GM18870 (cell line): Measurements from ENCODE around the gene ALDH5A1.
"Not testable (repeated sequence)": the region's sequence is repeated elsewhere in the genome, so short reads cannot be mapped to it uniquely, and the experiment has no call there.

ENCODE experiments used
- ATAC-seq: cut with Tn5 transposase; IDR thresholded peaks from one replicate; pipeline ENCODE4 v1.9.1; 2021; ENCODE audit warnings: moderate library complexity; ENCODE audit not compliant: unreplicated experiment

Gene ALDH5A1

DNA sequence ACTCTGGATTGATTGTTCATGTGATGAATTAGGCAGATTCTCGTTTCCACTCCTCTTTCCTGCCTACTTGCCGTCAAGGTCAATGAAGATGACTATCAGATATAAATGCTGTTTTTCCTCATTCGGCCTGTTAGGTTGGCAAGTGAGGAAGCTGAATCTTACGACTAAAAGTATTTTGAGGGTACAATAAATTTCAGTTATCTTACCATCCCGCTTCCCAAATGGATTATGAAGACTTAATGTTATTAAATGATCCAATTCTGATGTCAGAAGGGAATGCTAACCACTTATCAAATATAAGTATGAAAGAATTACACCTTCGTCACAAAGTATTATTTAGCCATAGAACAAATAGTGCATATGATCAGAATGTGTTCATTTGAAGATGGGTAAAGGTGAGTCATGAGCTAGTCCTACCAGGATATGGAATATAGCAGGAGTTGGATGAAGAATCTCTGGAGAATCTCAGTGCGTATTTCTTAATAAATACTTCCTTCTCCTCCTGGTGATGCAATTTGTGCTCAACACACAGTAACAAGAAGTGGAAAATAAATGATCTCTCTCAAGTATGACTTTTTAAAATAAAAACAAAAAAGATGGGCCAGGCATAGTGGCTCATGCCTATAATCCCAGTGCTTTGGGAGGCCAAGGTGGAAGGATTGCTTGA lies 10.0 kb upstream of the ALDH5A1 start:
- no peak for ATAC-seq

DNA sequence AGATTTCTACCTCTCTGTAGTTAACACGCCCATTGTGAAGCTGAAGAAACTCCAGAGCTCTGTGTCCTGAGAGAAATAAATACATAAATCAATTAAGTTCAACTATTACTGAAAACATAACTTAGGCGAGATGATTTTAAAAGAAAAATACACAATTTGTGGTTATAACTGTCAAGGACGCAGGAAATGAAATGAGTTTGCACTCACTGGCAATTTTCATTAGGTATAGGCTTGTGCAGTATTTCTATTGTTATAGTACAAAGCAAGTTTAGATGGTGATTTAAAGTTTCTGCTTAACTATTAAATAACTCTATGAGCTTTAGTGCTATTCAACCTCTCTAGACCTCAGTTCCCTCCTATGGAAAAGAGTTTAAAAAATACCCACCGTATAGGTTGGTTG lies 8.7 kb upstream of the ALDH5A1 start:
- no peak for ATAC-seq

DNA sequence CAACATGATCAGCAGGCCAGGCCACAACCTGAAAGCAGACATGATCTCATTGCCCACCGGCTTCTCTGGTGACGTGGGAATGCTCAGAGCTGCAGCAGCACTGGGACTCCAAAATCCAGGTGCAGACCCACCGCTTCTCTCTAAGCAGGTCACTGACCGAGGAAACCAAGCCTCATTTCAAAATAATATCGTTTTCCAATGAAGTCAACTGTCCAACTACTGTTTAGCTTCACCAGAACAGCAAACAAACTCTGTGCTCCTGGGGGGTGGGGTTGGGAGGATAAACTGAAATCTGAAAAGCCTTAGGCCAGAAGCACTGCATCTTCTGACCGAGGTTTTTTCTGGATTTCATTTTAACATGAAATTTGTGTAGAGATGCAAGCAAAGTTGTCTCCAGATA lies 5.3 kb upstream of the ALDH5A1 start, which contains the start of gene GPLD1:
Gene GPLD1, minus strand, starts transcription at position 109 of the 400 bp plus-strand sequence. Its CDS starts 67 bp downstream, at position 42.
- ATAC-seq = no peak

DNA sequence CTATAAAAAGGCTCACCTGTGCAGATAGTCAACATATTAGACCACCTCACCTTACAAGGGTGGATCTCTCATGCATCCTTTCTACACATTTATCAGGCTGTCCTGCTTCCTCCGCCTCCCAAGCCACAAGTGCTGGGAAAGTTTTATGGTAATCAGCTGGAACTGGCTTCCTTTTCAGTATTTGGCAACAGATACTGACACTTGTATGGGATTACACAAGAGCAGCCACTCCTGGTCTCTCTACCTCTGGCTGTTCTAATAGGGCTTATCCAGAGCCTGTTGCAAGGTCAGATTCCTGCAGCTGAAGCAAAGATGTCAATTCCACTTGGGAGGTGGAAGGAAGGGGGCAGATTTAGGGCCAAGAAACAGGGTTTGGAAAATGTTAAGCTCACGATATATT lies 4.9 kb upstream of the ALDH5A1 start:
- ATAC-seq = no peak

DNA sequence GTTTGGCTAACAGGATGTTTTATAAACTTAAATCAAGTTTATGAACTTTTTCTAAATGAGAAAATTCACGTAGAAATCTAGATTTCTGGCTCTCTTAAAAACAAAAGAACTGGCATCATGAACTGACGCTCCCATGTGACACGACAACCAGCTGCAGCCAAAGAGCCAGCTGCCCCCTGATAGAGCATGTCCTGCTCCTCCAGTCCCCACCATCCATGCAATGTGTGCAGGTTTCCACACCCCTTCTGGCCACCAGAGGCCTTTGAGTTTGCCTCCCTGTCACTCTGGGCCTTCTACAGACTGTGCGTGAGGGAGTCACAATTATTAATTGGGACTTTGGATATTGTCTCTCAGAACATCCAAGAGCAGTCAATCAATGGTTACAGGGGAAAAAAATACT lies 3.8 kb upstream of the ALDH5A1 start:
- ATAC-seq = no peak

DNA sequence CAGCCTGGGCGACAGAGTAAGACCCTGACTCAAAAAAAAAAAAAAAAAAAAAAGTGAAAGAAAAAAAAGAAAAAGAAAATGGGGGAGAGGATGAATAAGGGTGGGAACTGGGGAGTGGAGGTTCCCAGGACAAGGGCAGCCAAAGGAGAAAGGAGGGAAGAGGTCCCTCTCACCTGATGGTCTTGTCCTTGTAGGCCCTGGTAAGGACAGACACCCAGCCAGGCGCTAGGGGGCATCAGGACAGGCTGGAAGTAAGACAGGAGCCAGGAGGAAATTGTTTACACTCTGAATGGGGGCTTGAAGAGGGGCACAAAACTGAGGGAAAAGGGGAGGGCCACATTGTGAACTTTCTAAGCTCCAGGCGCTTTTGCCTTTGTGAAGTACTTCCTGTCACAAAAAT lies 2.3 kb upstream of the ALDH5A1 start:
- no peak for ATAC-seq

DNA sequence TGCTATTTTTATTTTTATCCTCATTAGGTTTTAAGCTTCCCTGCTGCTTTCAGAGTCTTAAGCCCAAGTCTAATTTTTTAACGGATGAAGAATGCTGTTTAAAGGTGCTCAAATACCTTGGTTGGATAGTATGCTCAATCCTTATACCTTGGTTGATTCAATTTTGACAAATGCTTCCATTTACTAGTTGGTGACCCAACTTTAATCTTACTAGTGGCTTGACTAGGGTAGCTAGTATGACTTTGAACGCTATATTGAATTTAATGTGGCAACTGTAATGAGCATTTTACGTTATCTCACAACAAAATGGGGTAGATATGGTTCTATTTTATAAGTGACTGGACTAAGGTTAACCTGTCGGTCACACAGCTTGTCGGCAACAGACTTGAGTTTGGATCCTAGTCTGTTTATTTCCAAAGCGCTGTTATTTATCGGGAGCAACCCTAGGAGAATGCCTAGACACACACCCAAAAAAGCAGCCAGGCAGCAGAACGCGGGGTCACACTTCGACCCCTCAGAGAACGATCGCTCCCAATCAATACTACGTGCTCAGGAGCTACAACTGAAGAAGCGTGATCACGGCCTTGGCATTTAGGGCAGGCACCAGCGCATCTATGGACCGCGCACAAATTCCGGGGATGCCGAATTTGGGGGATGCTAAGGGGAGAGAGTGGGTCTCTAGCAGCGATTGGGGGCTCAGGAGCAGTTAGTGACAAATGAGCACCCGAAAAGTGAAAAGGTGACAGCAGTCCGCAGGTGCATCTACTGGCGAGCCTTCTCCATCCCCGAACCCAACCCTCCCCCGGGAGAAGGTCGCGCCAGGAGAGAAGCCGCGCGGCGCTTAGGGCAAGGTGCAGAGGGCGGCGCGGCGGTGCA lies 586 bp upstream of the ALDH5A1 start:
- ATAC-seq = peak; percentile 13

DNA sequence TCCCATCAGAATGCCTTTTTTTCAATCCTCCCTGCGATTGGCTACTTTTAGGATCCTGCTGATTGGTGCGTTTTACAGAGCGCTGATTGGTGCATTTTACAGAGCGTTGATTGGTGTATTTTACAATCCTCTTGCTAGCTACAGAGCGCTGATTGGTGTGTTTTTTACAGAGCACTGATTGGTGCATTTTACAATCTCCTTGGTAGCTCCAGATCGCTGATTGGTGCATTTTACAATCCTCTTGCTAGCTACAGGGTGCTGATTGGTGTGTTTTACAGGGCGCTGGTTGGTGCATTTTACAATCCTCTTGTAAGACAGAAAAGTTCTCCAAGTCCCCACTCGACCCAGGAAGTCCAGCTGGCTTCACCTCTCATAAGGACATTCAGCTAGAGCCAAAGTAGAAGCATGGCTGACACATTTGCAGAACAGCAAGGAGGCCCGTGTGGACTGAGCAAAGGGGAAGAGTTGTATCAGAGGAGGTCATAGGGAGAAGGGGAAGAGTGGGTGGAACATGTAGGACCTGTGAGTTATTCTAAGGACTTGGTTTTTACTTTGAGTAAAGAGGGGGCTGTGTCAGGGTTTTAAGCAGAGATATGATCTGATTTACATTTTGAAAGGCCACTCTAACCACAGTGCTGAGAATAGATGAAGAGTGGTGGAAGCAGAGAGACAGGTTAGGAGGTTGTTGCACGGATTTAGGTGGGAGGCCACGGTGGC lies 2.6 kb downstream of the ALDH5A1 start:
- ATAC-seq = no peak

DNA sequence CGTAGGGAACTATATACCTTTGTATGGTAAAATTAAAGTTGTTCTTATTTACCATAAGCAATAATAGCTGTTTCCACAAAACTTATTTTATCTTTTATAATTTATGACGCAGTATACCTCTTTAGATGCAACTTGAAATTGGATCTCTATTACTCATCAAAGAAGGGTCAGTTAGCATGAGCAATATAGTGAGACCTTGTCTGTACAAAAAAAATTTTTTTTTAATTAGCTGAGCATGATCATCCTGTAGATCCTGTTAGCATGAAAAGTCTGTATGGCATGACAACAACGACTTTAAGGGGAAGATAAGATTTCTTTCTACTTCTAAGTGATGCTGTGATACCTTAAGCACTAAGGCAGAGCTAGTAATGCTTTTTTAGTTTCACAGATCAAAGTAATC lies 5.9 kb downstream of the ALDH5A1 start:
- ATAC-seq = no peak

DNA sequence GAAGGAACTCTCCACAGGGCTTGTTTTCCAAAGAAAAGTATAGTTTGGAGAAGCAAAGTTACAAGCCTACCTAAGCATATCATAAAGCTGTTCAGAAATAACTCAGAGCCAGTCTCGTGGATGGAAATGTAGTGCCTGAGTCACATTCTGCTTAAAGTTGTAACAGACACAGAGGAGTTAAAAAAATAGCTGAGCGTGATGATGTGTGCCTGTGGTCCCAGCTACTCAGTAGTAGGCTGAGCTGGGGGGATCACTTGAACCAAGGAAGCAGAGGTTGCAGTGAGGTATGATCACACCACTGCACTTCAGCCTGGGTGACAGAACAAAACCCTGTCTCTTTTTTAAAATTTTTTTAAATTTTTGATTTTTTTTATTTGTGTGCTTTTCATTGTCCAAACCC lies 6.6 kb downstream of the ALDH5A1 start:
- ATAC-seq = no peak

DNA sequence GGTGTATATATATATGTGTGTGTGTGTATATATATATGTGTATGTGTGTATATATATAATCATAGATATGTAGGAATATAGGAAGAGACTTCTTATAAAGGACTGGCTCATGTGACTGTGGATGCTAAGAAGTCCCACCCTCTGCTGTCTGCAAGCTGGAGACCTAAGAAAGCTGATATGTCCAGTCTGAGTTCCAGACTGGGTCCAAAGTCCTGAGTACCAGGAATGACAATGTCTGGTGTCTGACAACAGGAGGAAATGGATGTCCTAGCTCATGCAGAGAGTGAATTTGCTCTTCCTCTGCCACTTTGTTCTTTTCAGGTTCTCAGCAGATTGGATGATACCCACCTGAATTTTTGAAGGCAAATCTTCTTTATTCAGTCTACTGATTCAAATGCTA lies 7.1 kb downstream of the ALDH5A1 start:
- ATAC-seq = no peak

DNA sequence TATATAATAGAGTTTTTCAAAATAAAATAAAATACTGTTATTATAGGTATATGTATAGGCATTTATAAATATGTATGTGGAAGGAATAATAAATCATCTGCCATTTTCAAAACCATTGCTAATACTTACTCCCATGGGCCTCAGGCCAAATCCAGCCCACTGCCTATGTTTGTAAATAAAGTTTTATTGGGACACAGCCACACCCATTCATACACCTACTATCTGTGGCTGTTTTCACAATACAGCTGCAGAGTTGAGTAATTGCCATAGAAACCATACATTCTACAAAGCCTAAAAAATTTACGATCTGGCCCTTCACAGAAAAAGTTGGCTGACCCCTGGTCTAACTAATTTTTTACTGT lies 9.5 kb downstream of the ALDH5A1 start:
- ATAC-seq = no peak

DNA sequence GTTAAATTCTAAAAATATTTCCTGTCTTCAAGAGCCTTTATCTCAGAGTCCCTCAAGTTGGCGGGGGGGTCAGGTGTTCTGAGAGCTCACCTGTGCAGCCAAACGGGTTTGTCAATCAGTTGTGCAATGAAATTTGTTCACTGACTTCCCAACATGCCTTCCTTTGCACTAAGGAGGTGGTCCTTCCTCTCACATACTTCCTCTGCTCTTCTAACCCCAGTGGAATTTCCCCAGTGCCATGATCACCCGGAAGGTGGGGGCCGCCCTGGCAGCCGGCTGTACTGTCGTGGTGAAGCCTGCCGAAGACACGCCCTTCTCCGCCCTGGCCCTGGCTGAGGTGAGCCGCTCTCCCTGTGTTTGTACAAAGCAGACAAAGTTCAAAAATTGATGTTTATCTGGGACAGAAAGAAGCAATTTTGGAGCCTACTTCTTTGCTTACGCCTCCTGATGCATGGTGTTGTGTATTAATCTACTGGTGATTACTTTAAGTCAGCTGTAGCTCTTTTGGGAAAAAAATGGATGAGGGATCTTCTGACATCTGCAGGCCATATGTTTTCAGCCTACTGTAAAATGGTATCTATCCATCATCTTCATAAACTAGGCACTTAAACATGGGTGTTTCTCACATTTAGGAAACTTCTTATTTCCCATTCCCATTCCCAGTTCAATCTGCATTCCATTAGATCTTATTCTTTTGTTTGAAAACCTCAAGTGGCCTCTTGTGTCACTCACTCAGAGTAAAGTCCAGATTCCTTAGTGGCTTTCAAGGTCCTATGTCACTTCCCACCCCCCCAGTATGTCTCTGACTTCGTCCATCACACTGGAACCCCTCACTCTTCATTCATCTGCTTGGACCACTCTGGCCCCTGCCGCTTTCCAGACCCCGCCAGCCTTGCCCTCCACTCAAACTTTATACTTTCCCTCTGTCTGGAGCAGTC lies 10.1 kb downstream of the ALDH5A1 start:
- ATAC-seq = no peak

DNA sequence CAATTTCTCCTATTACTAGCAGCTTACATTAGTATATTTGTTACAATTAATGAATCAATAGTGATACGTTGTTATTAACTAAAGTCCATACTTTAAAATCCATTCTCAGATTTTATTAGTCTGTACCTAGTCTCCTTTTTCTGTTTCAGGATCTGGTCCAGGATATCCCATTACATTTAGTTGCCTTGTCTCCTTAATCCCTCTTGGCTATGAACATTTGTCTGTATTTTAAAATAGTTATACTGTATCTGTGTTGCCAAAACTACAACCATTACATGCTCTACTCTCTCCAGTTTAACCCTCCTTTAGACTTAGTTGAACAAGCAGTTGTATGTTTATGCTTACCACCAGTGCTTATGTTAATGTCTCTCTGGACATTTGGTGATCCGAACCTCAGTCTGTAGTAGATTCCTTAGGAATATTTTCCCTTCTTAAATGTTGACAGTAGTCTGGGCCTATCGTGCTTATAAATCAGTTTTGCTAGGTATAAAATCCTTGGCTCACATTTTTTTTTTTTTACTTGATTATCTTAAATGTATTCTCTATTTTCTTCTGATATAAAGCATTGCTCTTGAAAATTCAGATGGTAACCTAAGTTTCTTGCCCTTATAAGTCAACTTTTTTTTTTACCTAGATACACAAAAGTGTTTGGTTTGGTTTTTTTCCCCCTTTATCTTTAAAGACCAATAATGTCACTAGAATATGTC lies 12.2 kb downstream of the ALDH5A1 start:
- ATAC-seq = no peak

DNA sequence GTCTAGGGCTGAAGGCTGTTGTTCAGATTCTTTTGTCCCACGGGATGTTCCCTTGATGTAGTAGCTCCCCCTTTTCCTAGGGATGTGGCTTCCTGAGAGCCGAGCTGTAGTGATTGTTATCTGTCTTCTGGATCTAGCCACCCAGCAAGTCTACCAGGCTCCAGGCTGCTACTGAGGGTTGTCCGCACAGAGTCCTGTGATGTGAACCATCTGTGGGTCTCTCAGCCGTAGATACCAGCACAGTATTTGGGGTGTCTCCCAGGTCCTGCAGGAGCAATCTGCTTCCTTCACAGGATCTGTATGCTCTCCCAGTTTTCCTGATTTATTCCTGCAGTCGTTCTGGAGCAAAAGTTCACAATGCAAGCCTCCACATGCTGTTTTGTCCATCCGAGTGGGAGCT lies 17.2 kb downstream of the ALDH5A1 start:
- not testable (repeated sequence) for ATAC-seq

DNA sequence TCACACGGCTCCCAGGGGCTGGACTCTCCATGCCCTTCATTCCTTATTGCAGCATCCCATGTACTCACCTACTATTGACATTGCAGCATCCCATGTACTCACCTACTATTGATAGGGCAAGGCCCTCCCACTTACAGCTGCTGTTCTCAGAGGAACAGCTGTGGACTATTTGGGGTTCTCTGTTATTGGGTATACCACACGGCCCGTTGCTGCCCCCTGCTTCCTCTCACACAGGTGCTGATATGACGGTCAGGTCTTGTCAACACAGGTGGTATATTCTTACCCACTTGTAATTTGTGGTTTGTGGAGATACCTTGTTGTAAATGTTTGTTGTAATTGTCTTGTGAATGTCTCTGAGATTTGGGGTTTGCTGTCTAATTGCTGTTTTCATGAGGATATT lies 18.8 kb downstream of the ALDH5A1 start:
- no peak for ATAC-seq

DNA sequence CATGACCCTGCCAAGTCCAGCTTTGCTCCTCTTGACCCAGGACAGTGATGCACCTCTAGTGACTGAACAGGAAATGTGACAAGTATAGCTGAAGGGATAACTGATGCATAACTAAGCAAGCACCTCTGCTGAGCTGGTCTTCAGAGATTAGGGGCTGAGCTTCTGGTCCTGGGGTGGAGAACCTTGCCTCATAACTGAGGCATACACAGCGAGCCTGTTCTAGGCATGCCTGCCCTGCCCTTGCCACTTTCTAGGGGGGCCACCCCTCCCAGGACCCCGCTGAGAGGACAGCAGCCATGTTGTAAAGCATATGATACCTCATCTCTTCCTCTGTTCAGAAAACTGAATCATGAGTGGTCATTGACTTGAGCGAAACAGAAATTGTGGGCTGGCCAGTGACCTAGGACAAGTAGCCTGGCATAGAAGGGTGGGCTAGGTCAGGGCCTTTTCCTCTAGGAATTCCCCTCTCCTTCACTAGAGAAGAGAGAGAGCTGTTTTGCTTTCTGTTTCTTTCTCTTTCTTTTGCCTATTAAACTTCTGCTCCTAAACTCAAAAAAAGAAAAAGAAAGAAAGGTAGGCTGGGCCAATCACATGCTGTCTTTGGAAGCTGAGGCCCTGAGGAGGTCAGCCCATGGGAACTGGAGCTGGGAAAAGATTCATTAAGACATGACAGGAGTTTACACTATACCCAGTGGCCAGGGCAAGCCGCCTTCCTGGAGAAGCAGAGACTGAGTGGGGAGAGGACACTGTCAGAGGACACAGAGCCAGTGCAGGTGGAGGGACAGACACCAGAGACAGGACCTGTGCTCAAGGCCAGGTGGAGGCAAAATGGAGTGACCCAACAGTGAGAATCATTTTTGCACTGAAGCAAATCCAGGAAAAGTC lies 23.1 kb downstream of the ALDH5A1 start:
- ATAC-seq = peak; percentile 70

DNA sequence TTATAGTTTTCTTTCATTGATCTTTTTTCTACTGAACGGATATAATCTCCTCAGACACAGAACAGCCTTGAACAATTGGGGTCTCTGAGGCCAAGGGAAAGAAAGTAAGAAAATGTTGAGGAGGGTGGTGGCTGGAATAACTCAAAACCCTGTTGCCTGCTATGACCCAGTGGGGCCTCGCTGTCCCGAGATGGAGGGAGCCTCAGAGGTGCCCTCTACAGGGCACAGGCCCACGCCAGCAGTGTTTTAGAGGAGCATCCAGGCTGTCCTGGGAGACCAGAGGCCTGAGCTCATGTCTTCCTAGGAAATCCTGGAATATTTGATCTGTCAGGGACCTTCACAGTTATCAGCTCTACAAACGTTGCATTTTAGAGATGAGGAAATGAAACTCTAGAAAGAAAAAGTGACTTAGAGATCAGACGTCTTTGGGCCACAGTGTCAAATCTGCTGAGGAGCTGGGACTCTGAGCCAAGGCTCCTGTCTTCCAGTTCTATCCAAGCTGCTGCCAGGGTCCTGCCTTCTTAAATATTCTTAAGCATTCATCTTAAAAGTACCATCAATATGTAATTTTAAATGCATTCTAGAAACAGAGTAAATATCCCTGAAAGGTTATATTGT lies 26.3 kb downstream of the ALDH5A1 start:
- no peak for ATAC-seq
